IPS DF 6.9 (cell line): ENCODE results near the gene FBXO30.

ENCODE experiments used
- DNase-seq: peaks from one replicate; pipeline ENCODE4 v3.0.0-alpha.2; 2013; ENCODE audit warnings: low read depth, low spot score
- H3K27ac ChIP-seq: one replicate; pipeline ENCODE4 v1.5.1; 2013; ENCODE audit warnings: low read length, control low read depth
- H3K27me3 ChIP-seq: 2 replicates; pipeline ENCODE4 v1.6.1; 2013; ENCODE audit warnings: mild to moderate bottlenecking, low read length; ENCODE audit not compliant: control insufficient read depth, insufficient read depth
- H3K36me3 ChIP-seq: 2 replicates; pipeline ENCODE4 v1.6.1; 2013; ENCODE audit warnings: low read length; ENCODE audit not compliant: control insufficient read depth, insufficient read depth
- H3K4me1 ChIP-seq: 2 replicates; pipeline ENCODE4 v1.6.1; 2013; ENCODE audit warnings: low read length; ENCODE audit not compliant: control insufficient read depth, insufficient read depth
- H3K4me3 ChIP-seq: 2 replicates; pipeline ENCODE4 v1.5.1; 2013; ENCODE audit warnings: mild to moderate bottlenecking, low read length
- H3K9me3 ChIP-seq: 2 replicates; pipeline ENCODE4 v1.6.1; 2013; ENCODE audit warnings: low read length, inconsistent platforms; ENCODE audit not compliant: control insufficient read depth, insufficient read depth
- WGBS: extraction: QIAGEN DNeasy Blood & Tissue Kit; methylation state at CpG from one replicate; pipeline ENCODE4 v1.1.7; 2013; ENCODE audit warnings: mixed read lengths, missing lambda C conversion rate; ENCODE audit not compliant: insufficient read length, insufficient coverage; 5-methylcytosine and 5-hydroxymethylcytosine counted together

The FBXO30 gene

GRCh38 chr6:145758113-145758512, 56.5 kb downstream of the FBXO30 start:
- H3K9me3 ChIP-seq, result no peaks in the 10 kb centered on the region
- no peaks in the 10 kb centered on the region for H3K27me3 ChIP-seq
- no peaks in the 10 kb centered on the region for H3K4me1 ChIP-seq
- no peak for DNase-seq
- H3K27ac ChIP-seq, result no peak overlapping the region
- WGBS, result no CpG with 5 or more reads among the region's 4 CpGs
- no peaks in the 10 kb centered on the region for H3K36me3 ChIP-seq
- no peak overlapping the region for H3K4me3 ChIP-seq

GRCh38 chr6:145756170-145756662, 58.4 kb downstream of the FBXO30 start:
- no peak overlapping the region for H3K27ac ChIP-seq
- no peaks in the 10 kb centered on the region for H3K36me3 ChIP-seq
- H3K9me3 ChIP-seq, result no peaks in the 10 kb centered on the region
- no peaks in the 10 kb centered on the region for H3K4me1 ChIP-seq
- no peaks in the 10 kb centered on the region for H3K27me3 ChIP-seq
- no peak for DNase-seq
- H3K4me3 ChIP-seq, result no peak overlapping the region
- WGBS, result no CpG with 5 or more reads among the region's 1 CpG

- Histone ChIP-seq H3K36me3 (no peaks in the 10 kb centered on the region), H3K27ac (no peak overlapping the region), H3K27me3 (no peaks in the 10 kb centered on the region), H3K4me3 (no peak overlapping the region), H3K4me1 (no peaks in the 10 kb centered on the region), H3K9me3 (no peaks in the 10 kb centered on the region)
- no peak for DNase-seq
Measured at GRCh38 chr6:145755682-145756081, 58.9 kb downstream of the FBXO30 start.

- H3K4me1 ChIP-seq, result no peaks in the 10 kb centered on the region
- H3K36me3 ChIP-seq, result no peaks in the 10 kb centered on the region
- DNase-seq, result no peak
- H3K27ac ChIP-seq, result no peak overlapping the region
- no peaks in the 10 kb centered on the region for H3K27me3 ChIP-seq
- no CpG with 5 or more reads among the region's 2 CpGs for WGBS
- no peaks in the 10 kb centered on the region for H3K9me3 ChIP-seq
- no peak overlapping the region for H3K4me3 ChIP-seq
Measured at GRCh38 chr6:145752638-145753037, 62.0 kb downstream of the FBXO30 start.

DNA sequence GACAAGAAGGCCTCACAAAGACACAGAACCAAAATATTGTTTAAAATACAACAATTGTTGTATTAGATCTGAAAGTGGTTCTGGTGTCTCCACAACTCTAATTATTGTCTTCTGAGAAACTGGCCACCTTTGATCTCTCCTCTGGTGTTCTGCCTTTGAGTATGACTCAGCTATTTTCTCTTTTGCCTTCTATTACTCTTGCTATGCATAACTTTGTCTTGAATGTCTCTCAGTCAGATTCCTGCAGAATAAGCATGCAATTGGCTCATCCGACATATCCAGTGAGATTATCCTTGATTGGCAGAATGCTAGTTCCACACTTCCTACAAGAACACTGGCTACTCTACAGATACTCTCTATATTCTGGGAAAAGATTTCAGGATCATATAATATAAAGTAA, 65.0 kb downstream of the FBXO30 start:
- Histone ChIP-seq H3K4me3 (no peak overlapping the region), H3K27ac (no peak overlapping the region), H3K36me3 (no peaks in the 10 kb centered on the region), H3K4me1 (no peaks in the 10 kb centered on the region), H3K27me3 (no peaks in the 10 kb centered on the region), H3K9me3 (no peaks in the 10 kb centered on the region)
- WGBS, result no CpG with 5 or more reads among the region's 1 CpG
- DNase-seq, result no peak

- H3K27me3 ChIP-seq, result no peaks in the 10 kb centered on the region
- H3K4me1 ChIP-seq, result no peaks in the 10 kb centered on the region
- no CpG with 5 or more reads among the region's 1 CpG for WGBS
- H3K4me3 ChIP-seq, result no peak overlapping the region
- DNase-seq, result no peak
- no peak overlapping the region for H3K27ac ChIP-seq
- H3K9me3 ChIP-seq, result no peaks in the 10 kb centered on the region
- H3K36me3 ChIP-seq, result no peaks in the 10 kb centered on the region
Measured at GRCh38 chr6:145745861-145746260, 68.7 kb downstream of the FBXO30 start.

DNA sequence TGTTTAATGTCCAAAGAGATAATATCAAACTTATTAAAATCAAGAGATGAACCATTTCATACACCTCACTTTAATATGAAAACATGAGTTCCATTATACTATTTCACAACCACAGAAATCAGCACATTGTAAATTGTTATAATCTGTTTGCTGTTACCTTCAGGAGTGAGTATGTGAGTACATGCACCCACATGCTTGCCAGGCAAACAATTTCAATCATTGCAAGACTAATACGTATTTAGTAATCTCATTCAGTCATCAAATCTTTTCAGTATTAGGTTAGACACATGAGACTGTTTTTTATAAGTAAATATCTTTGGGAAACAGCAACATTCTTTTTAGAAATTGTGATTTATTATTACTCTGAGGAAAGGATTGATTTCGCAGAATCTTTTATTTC, 70.0 kb downstream of the FBXO30 start:
- Histone ChIP-seq H3K4me1 (no peaks in the 10 kb centered on the region), H3K36me3 (no peaks in the 10 kb centered on the region), H3K9me3 (no peaks in the 10 kb centered on the region), H3K27ac (no peak overlapping the region), H3K4me3 (no peak overlapping the region), H3K27me3 (no peaks in the 10 kb centered on the region)
- DNase-seq, result no peak
- no CpG with 5 or more reads among the region's 2 CpGs for WGBS
